ENCODE measurements around the gene SLC17A9.

GRCh38 chr20:62925420-62926228 lies 26.9 kb upstream of the SLC17A9 start:
- TF ChIP-seq CTCF (IDR thresholded peaks at IDR 0.05) (no peak), ZFX (IDR thresholded peaks at IDR 0.05; ENCODE audit: borderline replicate concordance) (no peak)
